Fibroblast of lung (primary cell): ENCODE measurements around the gene CACNB2. TPM values are rescaled to one million over a fixed set of nuclear protein-coding genes. Genes with fewer than 3 reads are reported as not detected.
A peak's percentile ranks its signal among the peaks of the same experiment; 100 is the strongest.

ENCODE experiments used
- DNase-seq, 2 donors: peaks; one replicate each; pipeline versions ENCODE4 v3.0.0 to v3.0.0-alpha.2; 2010; ENCODE audit warnings: low read depth in 2 of 2
- H2AFZ ChIP-seq: 2 replicates; pipeline ENCODE4 v1.5.1; 2012; ENCODE audit warnings: low read length, control low read depth, inconsistent platforms
- H3K27ac ChIP-seq: 2 replicates; pipeline ENCODE4 v1.5.1; 2011; ENCODE audit warnings: low read length, control low read depth; ENCODE audit not compliant: insufficient read depth
- H3K27me3 ChIP-seq: 2 replicates; pipeline ENCODE4 v1.5.1; 2011; ENCODE audit warnings: mild to moderate bottlenecking, low read length; ENCODE audit not compliant: control insufficient read depth, insufficient read depth
- H3K36me3 ChIP-seq: 2 replicates; pipeline ENCODE4 v1.5.1; 2011; ENCODE audit warnings: low read length; ENCODE audit not compliant: control insufficient read depth, insufficient read depth
- H3K4me1 ChIP-seq: 2 replicates; pipeline ENCODE4 v1.5.1; 2011; ENCODE audit warnings: low read length; ENCODE audit not compliant: control insufficient read depth, insufficient read depth; ENCODE audit errors: extremely low read depth
- H3K4me2 ChIP-seq: 2 replicates; pipeline ENCODE4 v1.5.1; 2011; ENCODE audit warnings: low read length, control low read depth; ENCODE audit not compliant: insufficient read depth; ENCODE audit errors: extremely low read depth
- H3K4me3 ChIP-seq, 4 experiments: fragments of 200-600 bp in 1 of 4; sonication (generic) in 1 of 4; replicated peaks in 1 of 4; 2 replicates each; pipeline ENCODE4 v1.5.1; 2011 to 2016; ENCODE audit warnings: low read length in 4 of 4, low read depth in 3 of 4, mild to moderate bottlenecking in 3 of 4, control low read depth in 2 of 4, inconsistent platforms in 1 of 4, mixed read lengths in 1 of 4; ENCODE audit not compliant: insufficient read depth in 1 of 4; ENCODE audit errors: control extremely low read depth in 1 of 4
- H3K79me2 ChIP-seq: 2 replicates; pipeline ENCODE4 v1.5.1; 2012; ENCODE audit warnings: mild to moderate bottlenecking, low read length, inconsistent platforms; ENCODE audit not compliant: control insufficient read depth, insufficient read depth
- H3K9ac ChIP-seq: 2 replicates; pipeline ENCODE4 v1.5.1; 2011; ENCODE audit warnings: mild to moderate bottlenecking, low read length, control low read depth; ENCODE audit not compliant: insufficient read depth
- H3K9me3 ChIP-seq: 2 replicates; pipeline ENCODE4 v1.5.1; 2012; ENCODE audit warnings: low read depth, low read length; ENCODE audit not compliant: control insufficient read depth, insufficient read depth
- H4K20me1 ChIP-seq: 2 replicates; pipeline ENCODE4 v1.5.1; 2011; ENCODE audit warnings: low read length; ENCODE audit not compliant: control insufficient read depth, insufficient read depth; ENCODE audit errors: extremely low read depth
- CTCF ChIP-seq, 2 donors: IDR thresholded peaks in 1 of 2; conservative IDR thresholded peaks in 1 of 2; 1 replicate in 1 of 2; 2 replicates in 1 of 2; pipeline ENCODE4 v1.5.1; 2011 to 2012; ENCODE audit warnings: low read length in 2 of 2, control low read depth in 1 of 2, inconsistent platforms in 1 of 2, low read depth in 1 of 2, mild to moderate bottlenecking in 1 of 2
- EZH2 ChIP-seq: IDR thresholded peaks from 2 replicates; pipeline ENCODE4 v1.5.1; 2012; ENCODE audit warnings: low read length, control low read depth, mild to moderate bottlenecking; ENCODE audit errors: missing control alignments
- polyA plus RNA-seq, 2 donors: library from polyadenylated mRNA; depleted of rRNA in 1 of 2; stranded (reverse) in 1 of 2; unstranded in 1 of 2; fragments of >200 nt; gene quantifications; 2 replicates each; pipeline ENCODE4 v1.2.1, GENCODE V29; 2011 to 2012; ENCODE audit warnings: missing spikeins in 1 of 2
- total RNA-seq: library from RNA; depleted of rRNA; stranded (reverse); fragments of >200 nt; gene quantifications from 2 replicates; pipeline ENCODE4 v1.2.1, GENCODE V29; 2014

CACNB2 gene
- total and polyA plus RNA-seq, 2 donors (not counting 1 experiment from before 2014, with no cell fraction given), result 0.66 to 0.70 TPM

GRCh38 chr10:18109341-18109870 is 30.8 kb upstream of the CACNB2 start:
- Histone ChIP-seq H3K9me3 (no peaks in the 10 kb centered on the region), H3K4me1 (no peaks in the 10 kb centered on the region), H2AFZ (no peak overlapping the region), H3K27ac (no peak overlapping the region), H3K4me3 (no peak overlapping the region), H3K79me2 (no peaks in the 10 kb centered on the region), H3K36me3 (no peaks in the 10 kb centered on the region), H4K20me1 (no peaks in the 10 kb centered on the region), H3K4me2 (no peak overlapping the region), H3K27me3 (no peaks in the 10 kb centered on the region), H3K9ac (no peak overlapping the region)
- TF ChIP-seq CTCF (conservative IDR thresholded peaks at IDR 0.05 in 1 of 2, IDR thresholded peaks at IDR 0.05 in 1 of 2; ENCODE audit: low read depth in 1 of 2, low read length in 2 of 2) (no peak), EZH2 (no peak)
- no peak for DNase-seq

DNA sequence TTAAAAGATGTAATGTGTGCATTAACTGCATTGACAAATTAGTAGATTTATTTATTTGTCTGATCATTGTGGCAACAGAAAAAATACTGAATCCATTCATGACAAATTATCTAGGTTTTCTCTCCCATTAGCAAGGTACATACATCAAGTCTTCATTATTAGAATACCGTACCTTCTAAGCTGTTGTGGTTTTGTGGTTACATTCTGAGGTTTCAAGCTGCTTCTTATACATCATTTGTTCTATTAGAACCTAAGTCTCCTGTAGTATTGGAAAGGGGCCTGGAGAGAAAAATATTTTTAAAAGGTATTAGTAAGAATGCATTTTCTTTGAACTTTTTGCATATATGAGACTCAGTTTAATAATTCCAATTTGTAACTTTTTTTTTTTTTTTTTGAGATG is 26.3 kb upstream of the CACNB2 start:
- TF ChIP-seq CTCF (conservative IDR thresholded peaks at IDR 0.05 in 1 of 2, IDR thresholded peaks at IDR 0.05 in 1 of 2; ENCODE audit: low read depth in 1 of 2, low read length in 2 of 2) (no peak), EZH2 (no peak)
- no peaks in the 10 kb centered on the region for H3K36me3 ChIP-seq
- H3K9me3 ChIP-seq, result no peaks in the 10 kb centered on the region
- no peaks in the 10 kb centered on the region for H4K20me1 ChIP-seq
- no peak overlapping the region for H3K27ac ChIP-seq
- no peak overlapping the region for H3K4me3 ChIP-seq
- H3K4me2 ChIP-seq, result no peak overlapping the region
- H3K79me2 ChIP-seq, result no peaks in the 10 kb centered on the region
- no peak overlapping the region for H2AFZ ChIP-seq
- H3K4me1 ChIP-seq, result no peaks in the 10 kb centered on the region
- no peak overlapping the region for H3K9ac ChIP-seq
- no peaks in the 10 kb centered on the region for H3K27me3 ChIP-seq
- DNase-seq, result peak in 1 of 2 donors; percentile 83

- no peak overlapping the region for H2AFZ ChIP-seq
- H3K79me2 ChIP-seq, result no peaks in the 10 kb centered on the region
- H3K4me2 ChIP-seq, result no peak overlapping the region
- TF ChIP-seq CTCF (conservative IDR thresholded peaks at IDR 0.05 in 1 of 2, IDR thresholded peaks at IDR 0.05 in 1 of 2; ENCODE audit: low read depth in 1 of 2, low read length in 2 of 2), result no peak
- no peak for TF ChIP-seq EZH2
- no peak overlapping the region for H3K27ac ChIP-seq
- no peak for DNase-seq
- H3K36me3 ChIP-seq, result no peaks in the 10 kb centered on the region
- H4K20me1 ChIP-seq, result no peaks in the 10 kb centered on the region
- no peak overlapping the region for H3K4me3 ChIP-seq
- no peaks in the 10 kb centered on the region for H3K4me1 ChIP-seq
- no peak overlapping the region for H3K9ac ChIP-seq
- no peaks in the 10 kb centered on the region for H3K9me3 ChIP-seq
- H3K27me3 ChIP-seq, result no peaks in the 10 kb centered on the region
Observed at GRCh38 chr10:18117276-18117675, 22.9 kb upstream of the CACNB2 start.
